ENCODE data around the gene TAX1BP1. TPM values are rescaled to one million over a fixed set of nuclear protein-coding genes. Genes with fewer than 3 reads are reported as not detected.

TAX1BP1 gene
- total and polyA plus RNA-seq, 2 donors (not counting 3 experiments of a cell fraction or from before 2014, with no cell fraction given), result 77.7 to 93.2 TPM

- no peaks in the 10 kb centered on the region for H3K4me1 ChIP-seq (ENCODE audit: control insufficient read depth, extremely low read depth, insufficient read depth, low read length)
- no peak overlapping the region for H3K9ac ChIP-seq (replicated peaks; ENCODE audit: extremely low read depth, insufficient read depth, low read length)
- peaks cover 1 to 19% of the 10 kb centered on the region in 2 experiments for H3K36me3 ChIP-seq (ENCODE audit: control insufficient read depth in 2 of 2, extremely low read depth in 1 of 2, insufficient read depth in 2 of 2, low read length in 2 of 2)
- no peaks in the 10 kb centered on the region for H3K9me3 ChIP-seq (replicated peaks; ENCODE audit: control insufficient read depth, insufficient read depth, low read length)
- intact Hi-C loops (cut with micrococcal nuclease), result no loop called here
- no peaks in the 10 kb centered on the region for H3K9me1 ChIP-seq (replicated peaks; ENCODE audit: control insufficient read depth, extremely low read depth, insufficient read depth, low read length)
- H2AFZ ChIP-seq (ENCODE audit: low read depth, low read length), result no peak overlapping the region
- no peak for TF ChIP-seq JUN (IDR thresholded peaks at IDR 0.05; ENCODE audit: borderline replicate concordance, insufficient read depth, insufficient read length, low read depth)
- TF ChIP-seq MYC (IDR thresholded peaks at IDR 0.05; ENCODE audit: low read depth, low read length), result no peak
- no peak for TF ChIP-seq MAX (IDR thresholded peaks at IDR 0.05; ENCODE audit: insufficient read depth, insufficient read length)
- no peak for TF ChIP-seq EZH2 (IDR thresholded peaks at IDR 0.05; ENCODE audit: borderline replicate concordance, low read depth, low read length, severe bottlenecking)
- DNase-seq (ENCODE audit: low read depth, low spot score) (no peak), FAIRE-seq (no peak)
- H4K20me1 ChIP-seq (replicated peaks; ENCODE audit: control insufficient read depth, extremely low read depth, insufficient read depth, low read length), result no peaks in the 10 kb centered on the region
- H3K27me3 ChIP-seq (ENCODE audit: control insufficient read depth in 2 of 2, insufficient read depth in 2 of 2, low read length in 2 of 2), result no peaks in the 10 kb centered on the region
- dilution Hi-C loops (cut with MboI; ENCODE audit: extremely low pct_ligation_motif_present, low sequenced_read_pairs), result no loop called here
- H3K79me2 ChIP-seq (ENCODE audit: control insufficient read depth, insufficient read depth, low read length), result peaks cover 2% of the 10 kb centered on the region
- H3K4me2 ChIP-seq (ENCODE audit: insufficient read depth, low read length), result no peak overlapping the region
- no TSS peak for BruUV-seq (replicated peaks)
- ChIA-PET CTCF (interaction anchor here (1.8 kb wide), 1 partner anchor 9 kb away, joined by 4 read pairs; no protein-coding TSS in a partner anchor), POLR2A (no interaction called here)
- no peak overlapping the region for H3K27ac ChIP-seq (ENCODE audit: insufficient read depth, low read depth, low read length)
- H3K4me3 ChIP-seq (replicated peaks in 1 of 3; ENCODE audit: insufficient read depth in 1 of 3, low read depth in 1 of 3, low read length in 3 of 3), result no peak overlapping the region
Observed at GRCh38 chr7:27753863-27754262, 13.9 kb downstream of the TAX1BP1 start.

- H3K36me3 ChIP-seq (ENCODE audit: control insufficient read depth in 2 of 2, extremely low read depth in 1 of 2, insufficient read depth in 2 of 2, low read length in 2 of 2), result peaks cover 1 to 16% of the 10 kb centered on the region in 2 experiments
- DNase-seq (ENCODE audit: low read depth, low spot score) (no peak), FAIRE-seq (no peak)
- H2AFZ ChIP-seq (ENCODE audit: low read depth, low read length), result no peak overlapping the region
- H3K79me2 ChIP-seq (ENCODE audit: control insufficient read depth, insufficient read depth, low read length), result peaks cover 2% of the 10 kb centered on the region
- CTCF ChIA-PET, result interaction anchor here (1.9 kb wide), 1 partner anchor 18 kb away, joined by 10 read pairs; no protein-coding TSS in a partner anchor
- H3K9ac ChIP-seq (replicated peaks; ENCODE audit: extremely low read depth, insufficient read depth, low read length), result no peak overlapping the region
- H3K27me3 ChIP-seq (ENCODE audit: control insufficient read depth in 2 of 2, insufficient read depth in 2 of 2, low read length in 2 of 2), result no peaks in the 10 kb centered on the region
- H3K9me1 ChIP-seq (replicated peaks; ENCODE audit: control insufficient read depth, extremely low read depth, insufficient read depth, low read length), result no peaks in the 10 kb centered on the region
- intact Hi-C loops (cut with micrococcal nuclease) (no loop called here), dilution Hi-C loops (cut with MboI; ENCODE audit: extremely low pct_ligation_motif_present, low sequenced_read_pairs) (no loop called here)
- no peaks in the 10 kb centered on the region for H4K20me1 ChIP-seq (replicated peaks; ENCODE audit: control insufficient read depth, extremely low read depth, insufficient read depth, low read length)
- H3K4me3 ChIP-seq (replicated peaks in 1 of 3; ENCODE audit: insufficient read depth in 1 of 3, low read depth in 1 of 3, low read length in 3 of 3), result no peak overlapping the region
- H3K27ac ChIP-seq (ENCODE audit: insufficient read depth, low read depth, low read length), result no peak overlapping the region
- POLR2A ChIA-PET, result no interaction called here
- no peaks in the 10 kb centered on the region for H3K9me3 ChIP-seq (replicated peaks; ENCODE audit: control insufficient read depth, insufficient read depth, low read length)
- TF ChIP-seq CTCF (IDR thresholded peaks at IDR 0.05; ENCODE audit: extremely low read depth in 1 of 2, insufficient read depth in 1 of 2, low read depth in 1 of 2, low read length in 2 of 2) (no peak), FOS (IDR thresholded peaks at IDR 0.05; ENCODE audit: borderline replicate concordance, insufficient read depth, low read length) (no peak), POLR2AphosphoS5 (IDR thresholded peaks at IDR 0.05; ENCODE audit: insufficient read depth, low read depth, low read length) (no peak), JUN (IDR thresholded peaks at IDR 0.05; ENCODE audit: borderline replicate concordance, insufficient read depth, insufficient read length, low read depth) (no peak), GATA2 (IDR thresholded peaks at IDR 0.05; ENCODE audit: insufficient read depth, insufficient read length, low read depth, low read length) (no peak), EZH2 (IDR thresholded peaks at IDR 0.05; ENCODE audit: borderline replicate concordance, low read depth, low read length, severe bottlenecking) (no peak), POLR2A (IDR thresholded peaks at IDR 0.05; ENCODE audit: low read depth, low read length) (no peak), MAX (IDR thresholded peaks at IDR 0.05; ENCODE audit: insufficient read depth, insufficient read length) (no peak), MYC (IDR thresholded peaks at IDR 0.05; ENCODE audit: low read depth, low read length) (no peak)
- no peak overlapping the region for H3K4me2 ChIP-seq (ENCODE audit: insufficient read depth, low read length)
- H3K4me1 ChIP-seq (ENCODE audit: control insufficient read depth, extremely low read depth, insufficient read depth, low read length), result no peaks in the 10 kb centered on the region
- BruUV-seq (replicated peaks), result no TSS peak
Observed at GRCh38 chr7:27756298-27756697, 16.3 kb downstream of the TAX1BP1 start.

All from endothelial cell of umbilical vein (primary cell).